CD4-positive, alpha-beta T cell treated with Interleukin-17A for 4 hours (primary cell): ENCODE measurements around the gene AGMO.

ENCODE experiments used
- DNase-seq: peaks from one replicate; pipeline ENCODE4 v3.0.0-alpha.2; 2020; ENCODE audit warnings: mixed read lengths

The AGMO gene

DNA sequence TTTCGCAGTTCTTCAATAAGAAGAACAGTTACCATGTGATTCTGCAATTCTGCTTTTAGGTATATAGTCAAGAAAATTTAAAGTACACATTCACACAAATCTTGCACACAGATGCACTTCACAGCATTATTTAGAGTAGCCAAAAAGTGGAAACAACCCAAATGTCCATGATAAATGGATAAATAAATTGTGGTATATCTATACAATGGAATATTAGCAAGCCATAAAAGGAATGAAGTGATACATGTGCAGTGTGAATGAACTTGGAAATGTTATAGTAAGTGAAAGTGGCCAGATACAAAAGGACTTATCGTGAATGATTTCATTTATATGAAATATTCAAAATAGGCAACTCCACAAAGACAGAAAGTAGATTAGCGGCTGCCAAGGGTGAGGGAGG is 109.1 kb downstream of the AGMO start:
- no peak for DNase-seq

DNA sequence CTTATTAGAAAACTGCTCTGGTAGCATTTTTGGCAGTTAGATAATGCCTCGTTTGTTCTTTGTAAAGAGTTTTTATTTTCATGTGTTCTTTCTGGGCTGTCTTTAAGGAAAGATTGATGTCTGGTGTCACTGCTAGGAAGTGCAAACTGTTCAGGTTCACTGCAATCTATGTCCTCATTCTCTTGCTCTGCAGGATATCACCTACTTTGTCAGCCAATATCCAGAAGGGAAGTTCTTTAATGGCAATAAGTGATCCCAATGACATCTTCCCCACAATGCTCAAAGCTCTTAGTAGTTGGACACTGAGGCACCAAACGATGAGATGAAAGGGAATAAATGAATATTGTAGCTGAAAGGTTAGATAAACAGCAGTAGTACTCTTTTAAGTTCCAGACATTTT is 115.1 kb downstream of the AGMO start:
- DNase-seq = no peak

DNA sequence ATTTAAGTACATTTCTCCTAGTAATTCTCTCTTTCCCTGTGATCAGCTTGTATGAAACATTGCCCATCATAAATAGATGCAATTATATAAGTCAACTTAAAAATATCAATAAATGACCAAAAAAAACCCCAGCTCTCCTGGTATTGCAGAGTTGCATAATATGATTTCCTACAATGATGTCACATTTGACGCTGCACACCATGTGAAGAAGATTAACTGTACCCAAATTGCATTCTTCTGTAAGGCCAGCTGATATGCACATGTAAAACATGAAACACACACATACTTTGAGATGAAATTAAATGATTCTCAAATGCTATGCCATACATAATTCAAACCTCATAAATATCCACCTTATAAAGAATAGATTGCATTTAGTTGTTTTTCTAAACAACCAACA is 115.5 kb downstream of the AGMO start:
- DNase-seq = no peak

DNA sequence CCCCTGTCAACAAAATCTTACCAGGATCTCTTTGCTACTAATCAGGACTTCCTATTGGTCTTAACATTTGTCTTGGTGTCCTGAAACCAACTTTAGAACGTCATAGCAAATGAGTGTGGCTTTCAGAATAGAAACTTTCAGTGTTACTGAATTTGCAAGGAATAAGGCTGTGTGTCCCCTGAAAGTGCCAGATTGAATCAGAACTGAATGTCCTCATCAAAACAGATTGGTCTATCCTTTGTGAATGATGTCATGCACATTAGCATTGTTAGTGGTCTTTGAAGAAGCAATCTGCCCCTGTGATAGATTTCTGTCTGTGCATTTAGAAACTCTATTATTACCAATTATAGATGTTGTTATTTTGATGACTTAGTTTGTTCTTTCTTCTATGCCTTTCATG is 119.9 kb downstream of the AGMO start:
- DNase-seq = no peak

DNA sequence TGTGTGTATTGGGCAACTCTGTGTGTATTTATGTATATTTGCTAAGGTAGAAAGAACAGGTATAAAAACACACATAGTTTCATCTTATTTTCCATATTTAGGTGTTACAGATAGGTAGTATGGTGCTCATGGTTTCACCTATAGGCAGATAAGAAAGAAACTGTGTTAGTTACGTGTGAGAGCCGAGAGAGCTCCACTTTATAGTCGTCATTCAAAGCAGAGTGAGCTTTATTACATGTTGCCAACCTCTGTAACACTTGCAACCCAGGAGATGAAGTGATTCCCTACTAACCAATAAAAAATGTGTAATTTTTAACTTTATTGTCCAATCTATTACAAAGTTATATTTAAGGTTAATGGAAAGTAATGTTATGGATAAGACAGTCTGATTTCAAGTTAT is 121.3 kb downstream of the AGMO start:
- DNase-seq = no peak

DNA sequence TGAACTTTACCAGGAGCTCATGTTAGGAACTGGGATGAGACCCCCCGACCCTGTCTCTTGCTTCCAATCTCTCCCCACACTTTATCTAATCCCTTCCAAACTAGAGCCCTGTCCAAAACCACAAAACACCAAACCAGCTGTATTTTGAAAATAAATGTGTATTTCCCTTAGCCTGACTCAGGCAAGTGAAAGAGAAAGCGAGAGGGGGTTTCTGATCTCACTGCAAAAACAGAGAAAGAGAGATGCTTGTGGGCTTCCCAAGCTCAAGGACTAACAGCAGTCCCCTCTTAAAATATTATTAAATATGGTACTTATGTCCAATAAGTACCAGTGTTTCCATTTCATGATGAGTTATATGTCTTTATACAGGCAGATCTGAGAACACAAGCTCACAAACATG is 122.0 kb downstream of the AGMO start:
- DNase-seq = no peak

DNA sequence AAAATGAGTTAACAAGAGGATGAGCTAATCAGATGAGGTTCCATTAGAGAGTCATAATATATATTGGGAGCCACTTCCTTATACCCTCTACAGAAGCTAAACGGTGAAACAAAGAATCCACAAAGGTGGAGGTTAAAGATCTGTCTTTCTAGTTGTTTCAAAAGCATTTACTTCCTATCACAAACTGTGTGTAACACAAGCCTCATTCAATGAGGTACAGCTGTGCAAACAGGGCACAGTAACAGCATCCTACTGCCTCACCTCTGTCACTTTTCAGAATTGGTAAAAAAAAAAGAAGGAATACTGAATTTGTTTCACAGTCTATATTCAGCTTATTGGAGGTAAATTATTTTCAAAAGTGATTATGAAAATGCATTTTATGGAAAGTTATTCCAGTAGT is 128.7 kb downstream of the AGMO start:
- no peak for DNase-seq

DNA sequence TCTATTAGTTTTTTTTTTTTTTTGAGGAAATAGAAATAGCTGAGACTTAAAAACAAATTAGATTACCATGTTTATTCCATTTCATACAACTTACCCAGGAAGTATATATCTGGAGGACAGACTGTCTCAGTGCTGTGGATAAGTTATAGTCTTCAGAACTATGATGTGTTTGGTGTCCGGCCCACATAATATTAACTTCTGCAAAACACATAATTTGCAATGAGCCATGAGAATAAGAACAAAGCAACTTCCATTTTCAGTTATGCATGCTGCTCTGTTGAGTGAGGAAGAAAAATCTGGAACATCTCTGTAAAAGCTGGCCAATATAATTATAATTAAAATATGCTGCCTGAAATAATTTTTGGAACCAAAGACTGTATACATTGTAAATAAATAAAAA is 130.9 kb downstream of the AGMO start:
- DNase-seq = no peak

DNA sequence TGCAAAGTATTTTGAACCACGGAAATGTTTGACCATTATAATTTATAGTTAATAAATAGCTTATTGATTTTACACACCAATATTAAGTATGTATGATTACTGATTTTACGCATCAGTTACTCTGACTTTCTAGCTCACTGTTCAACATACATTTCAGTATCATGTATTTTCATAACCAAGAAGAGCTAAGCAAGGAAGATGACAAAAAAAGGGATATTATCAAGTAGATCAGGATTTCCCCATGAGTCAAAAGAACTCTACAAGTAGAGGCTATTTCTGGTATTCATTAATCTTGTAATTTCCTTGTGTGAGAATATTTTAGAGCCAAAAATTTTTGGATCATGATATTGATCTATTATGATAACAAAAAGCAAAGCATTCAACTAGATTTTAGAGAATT is 131.6 kb downstream of the AGMO start:
- DNase-seq = no peak

DNA sequence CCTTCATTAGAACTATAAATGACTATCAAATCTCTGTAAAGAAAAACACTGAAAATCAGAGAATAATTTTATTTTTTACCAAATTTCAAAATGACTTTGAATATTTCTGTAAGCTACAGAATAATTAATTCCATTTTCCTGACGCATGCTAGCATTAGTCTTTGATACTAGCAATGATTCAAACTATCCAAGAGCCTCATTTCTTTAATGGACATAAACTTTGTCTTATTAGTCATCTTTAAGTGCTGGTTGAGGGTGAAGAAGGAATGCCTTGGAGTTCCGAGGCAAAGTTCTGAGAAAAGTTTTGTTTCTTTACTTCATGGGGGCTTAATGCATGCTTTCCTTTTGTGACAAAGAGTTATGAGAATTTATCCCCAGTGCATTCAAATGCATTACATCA is 137.3 kb downstream of the AGMO start:
- DNase-seq = no peak

DNA sequence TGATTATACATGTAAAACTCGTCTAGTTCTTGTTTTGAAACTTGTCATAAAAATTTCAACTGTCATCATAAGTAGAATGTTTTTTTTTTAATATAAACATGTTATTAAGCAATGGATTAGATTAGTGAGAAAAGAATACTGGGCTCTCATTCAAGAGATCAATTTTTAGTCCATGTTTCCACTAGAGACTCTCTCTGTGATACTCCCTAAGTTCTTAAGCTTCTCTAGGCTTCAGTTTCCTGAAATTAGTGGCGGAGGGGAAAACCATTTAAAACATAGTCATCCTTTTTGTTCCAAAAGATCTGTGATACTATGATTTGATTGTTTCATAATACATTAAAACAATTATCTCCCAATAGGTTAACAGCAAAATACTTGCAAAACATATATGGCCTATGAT is 142.2 kb downstream of the AGMO start:
- no peak for DNase-seq

DNA sequence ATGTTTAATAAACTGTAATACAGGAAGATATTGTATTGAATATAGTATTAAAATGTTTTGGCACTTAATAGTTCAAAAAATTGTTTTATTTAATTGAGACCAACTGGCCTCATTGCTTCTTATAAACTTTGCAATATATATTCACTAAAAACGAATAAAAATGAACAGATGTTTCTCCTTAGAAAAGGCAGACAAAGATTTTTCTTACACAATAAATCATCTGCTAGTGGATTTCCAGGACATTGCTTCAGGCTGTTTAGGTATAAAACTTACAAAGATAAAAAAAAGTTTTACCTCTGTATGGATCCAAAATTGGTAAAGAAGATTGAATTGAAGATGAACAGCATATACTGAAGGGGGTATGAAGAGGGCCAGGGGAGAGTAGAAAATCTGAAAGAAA is 143.6 kb downstream of the AGMO start:
- DNase-seq = no peak

DNA sequence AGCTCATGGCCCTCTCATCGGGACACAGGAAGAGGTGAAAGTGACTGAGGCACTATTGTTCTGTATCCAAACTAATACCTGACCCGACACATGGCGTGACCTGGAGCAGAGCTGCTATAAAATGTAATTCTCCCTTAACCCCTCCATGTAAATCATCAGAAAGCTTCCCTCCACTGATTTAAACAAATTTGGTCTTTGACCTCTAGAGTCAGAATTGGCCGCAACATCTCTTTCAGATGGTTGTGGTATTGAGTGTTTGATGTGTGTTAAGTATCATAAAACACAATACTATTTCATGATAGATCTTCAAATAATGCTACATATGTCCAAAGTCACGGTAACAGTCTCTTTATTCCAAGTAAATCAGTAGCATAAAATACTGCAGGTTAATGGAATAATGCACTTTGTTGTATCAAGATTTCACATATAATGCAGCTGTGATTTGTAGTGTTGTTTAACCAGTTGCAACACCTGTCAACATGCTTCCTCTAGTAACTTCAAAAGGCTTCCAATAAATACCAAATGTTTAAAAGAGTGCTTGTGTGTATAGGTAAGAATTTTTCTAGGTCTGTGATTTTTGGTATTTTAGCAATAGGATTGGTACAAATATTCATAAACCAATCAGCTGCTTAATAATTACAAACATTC is 144.3 kb downstream of the AGMO start:
- no peak for DNase-seq

DNA sequence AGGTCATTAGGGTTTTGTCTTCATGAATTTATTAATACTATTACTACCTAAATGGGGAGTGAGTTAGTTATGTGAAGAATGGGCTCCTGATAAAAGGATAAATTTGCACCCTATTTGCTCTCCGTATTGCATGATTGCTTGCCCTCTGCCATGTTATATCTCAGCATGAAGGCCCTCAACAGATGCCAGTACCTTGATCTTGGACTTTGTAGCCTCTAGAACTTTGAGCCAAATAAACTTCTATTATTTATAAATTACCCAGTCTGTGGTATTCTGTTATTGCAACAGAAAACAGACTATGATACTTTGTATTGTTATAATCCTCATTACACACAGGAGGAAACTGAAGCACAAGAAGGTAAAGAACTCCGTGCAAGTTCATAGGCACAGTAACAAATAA is 150.8 kb downstream of the AGMO start:
- no peak for DNase-seq

DNA sequence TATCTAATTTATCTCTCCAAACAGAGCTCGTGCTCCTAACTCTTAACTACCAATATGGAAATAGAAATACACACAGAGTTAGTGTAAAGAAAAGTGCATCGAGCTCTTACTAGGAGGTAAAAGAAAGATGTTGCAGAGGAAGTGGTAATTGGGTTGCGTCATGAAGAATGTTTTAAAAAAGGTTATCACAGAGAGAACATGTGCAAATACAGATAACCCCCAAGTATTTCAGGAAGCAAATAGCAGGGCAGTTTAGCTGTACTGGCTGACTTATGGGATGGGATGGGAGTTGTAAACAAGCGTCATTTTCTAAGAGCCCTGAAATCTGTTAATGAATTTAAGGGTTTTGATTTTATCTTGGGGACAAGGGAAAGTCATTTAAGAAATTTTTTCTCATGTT is 153.9 kb downstream of the AGMO start:
- DNase-seq = no peak

DNA sequence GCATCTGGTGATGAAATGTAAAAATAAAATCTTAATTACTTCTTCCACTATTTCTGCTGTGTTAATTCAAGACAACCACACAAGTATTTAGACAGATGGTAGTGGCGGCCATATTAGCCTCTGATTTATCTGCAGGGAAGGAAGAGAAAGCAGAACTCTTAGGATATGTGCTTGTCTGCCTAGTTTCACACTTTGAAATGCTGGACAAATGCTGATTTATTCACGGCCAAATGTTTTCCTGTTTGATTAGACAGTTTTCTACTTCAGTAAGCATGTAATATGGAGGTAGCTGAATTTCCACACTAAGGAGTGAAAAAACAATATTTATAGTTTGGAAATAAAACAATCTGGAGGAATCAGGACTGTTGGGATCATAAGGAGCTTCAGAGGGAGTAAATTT is 158.1 kb downstream of the AGMO start:
- DNase-seq = no peak

DNA sequence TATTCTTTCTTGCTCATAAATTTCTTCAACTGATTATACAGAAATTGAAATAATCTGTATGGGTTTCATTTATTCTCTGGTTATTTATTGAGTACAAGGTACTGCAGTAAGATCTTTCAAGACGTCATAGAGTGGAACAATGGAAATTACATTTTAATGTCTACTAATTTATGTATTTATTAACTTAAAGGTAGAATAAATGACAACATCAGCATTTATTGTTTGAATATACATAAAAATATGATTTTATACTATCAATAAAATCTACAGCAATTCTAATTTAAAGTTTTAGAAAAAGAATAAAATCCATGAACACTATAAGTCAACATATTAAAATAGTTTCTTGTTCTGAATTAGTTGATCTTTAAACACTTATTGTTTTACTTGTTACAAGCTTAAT is 158.5 kb downstream of the AGMO start:
- no peak for DNase-seq

DNA sequence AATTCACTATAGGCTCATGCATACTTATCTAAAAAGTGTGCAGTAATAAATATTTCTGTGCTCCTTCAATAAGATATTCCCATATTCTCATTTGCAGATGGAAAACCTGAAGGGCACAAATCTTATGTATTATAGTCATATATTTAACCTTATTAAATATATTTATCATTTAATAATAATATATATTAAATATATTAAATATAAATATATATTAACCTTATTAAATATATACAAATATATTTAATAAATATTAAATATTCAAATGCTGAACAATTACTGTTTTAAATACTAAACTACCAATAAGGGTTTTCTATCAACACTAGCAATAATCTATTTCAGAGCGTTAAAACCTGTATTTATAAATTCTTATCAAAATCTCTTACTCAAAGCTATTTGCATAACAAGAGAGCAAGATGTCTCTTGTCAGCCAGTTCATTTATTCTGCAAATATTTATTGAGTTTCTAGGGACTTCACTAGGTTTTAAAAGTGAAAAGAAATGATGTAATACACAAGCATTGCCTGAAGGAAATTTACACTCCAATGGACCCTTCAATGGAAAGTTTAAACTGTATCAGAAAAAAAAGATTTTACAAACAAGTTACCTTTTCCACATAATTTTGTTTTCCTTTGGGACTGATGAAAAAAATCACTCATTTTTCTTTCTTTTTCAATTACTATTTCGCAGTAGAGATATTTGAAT is 159.2 kb downstream of the AGMO start:
- DNase-seq = no peak

DNA sequence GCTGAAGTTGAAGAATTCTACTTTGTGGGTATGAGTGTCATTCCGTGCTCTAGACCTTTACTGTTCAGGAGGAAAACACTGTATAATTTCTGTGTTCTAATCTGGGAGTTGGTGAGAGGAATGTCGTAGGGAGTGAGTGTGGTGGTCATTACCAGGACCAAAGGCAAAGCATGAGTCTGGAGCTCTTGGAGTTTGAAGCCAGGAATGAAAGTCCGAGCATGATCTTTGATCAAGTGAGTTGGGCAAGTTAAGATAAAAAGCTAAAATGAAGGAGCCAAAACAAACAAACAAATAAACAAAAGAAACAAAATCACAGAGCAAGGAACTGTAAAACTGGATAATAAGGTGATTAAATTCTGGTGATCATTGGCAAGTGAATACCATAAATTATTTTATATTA is 161.4 kb downstream of the AGMO start:
- DNase-seq = no peak

DNA sequence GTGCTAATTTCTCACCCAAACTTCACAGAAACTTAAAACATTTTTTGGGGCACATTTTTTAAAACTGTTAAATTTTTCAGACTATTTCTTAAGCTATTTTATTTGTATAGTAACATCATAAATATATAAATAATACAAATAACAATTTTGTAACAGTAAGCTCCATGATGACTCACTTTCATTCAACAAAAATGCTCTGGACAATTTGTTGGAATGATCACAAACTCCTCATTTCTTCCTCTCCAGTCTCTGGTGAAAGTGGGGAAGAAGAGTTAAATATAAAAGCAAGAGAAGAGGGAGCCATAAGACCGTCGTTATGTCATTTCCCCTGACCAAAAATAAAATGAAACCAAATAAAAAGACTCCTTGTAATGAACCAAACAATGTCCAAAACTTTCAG is 162.4 kb downstream of the AGMO start:
- no peak for DNase-seq

DNA sequence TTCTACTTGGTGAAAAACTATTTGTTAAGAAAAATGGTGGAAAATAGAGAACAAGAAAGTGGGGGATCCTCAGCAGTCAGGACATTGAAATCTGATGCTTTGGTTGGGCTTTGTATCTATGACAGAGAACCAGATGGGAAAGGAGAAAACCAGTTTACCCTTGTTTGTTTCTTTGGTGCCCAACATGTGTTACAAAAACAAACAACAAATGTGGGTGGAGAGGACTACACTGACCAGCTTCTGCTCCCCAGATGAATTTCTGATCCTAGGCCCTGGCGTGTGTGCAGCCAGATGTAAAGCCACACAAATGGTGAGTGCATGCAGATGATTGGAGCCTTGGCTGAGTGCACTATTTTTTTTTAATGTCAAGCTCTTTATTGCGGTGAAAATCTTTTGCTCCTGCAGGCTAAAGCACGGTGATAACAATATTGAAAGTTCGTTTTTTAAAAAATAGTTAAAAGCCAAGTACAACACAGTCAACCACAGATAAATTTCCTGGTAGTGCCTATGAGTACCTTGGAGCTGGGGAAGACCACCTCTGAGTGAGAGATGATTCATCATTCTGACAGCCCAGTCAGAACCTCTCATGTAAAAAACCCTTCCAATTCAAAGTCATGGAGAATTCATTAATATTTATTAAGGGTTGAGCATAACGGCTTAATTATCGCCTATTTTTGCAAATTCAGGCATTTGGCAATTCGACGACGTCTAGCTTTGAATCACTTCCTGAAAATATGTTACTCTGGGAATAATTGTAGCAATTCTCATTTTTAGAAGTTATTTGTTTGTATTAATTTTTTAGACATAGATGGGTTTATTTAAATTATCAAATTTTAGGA is 163.7 kb downstream of the AGMO start:
- DNase-seq = no peak

DNA sequence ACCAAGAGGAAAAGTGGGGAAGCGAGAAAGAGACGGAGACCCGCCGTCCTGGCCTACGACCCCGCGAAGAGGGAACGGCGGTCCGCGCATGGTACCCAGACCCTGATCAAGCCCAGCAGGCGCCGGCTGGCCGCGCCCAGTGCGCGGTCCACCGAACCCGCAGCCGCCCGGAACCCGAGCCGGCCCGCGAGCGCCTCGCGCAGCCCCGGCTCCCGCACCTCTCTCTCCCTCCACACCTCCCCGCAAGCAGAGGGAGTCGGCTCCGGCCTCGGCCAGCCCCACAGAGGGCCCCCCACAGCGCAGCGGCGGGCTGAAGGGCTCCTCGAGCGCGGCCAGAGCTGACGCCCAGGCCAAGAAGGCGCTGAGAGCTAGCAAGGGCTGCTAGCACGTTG is 164.7 kb downstream of the AGMO start:
- no peak for DNase-seq

DNA sequence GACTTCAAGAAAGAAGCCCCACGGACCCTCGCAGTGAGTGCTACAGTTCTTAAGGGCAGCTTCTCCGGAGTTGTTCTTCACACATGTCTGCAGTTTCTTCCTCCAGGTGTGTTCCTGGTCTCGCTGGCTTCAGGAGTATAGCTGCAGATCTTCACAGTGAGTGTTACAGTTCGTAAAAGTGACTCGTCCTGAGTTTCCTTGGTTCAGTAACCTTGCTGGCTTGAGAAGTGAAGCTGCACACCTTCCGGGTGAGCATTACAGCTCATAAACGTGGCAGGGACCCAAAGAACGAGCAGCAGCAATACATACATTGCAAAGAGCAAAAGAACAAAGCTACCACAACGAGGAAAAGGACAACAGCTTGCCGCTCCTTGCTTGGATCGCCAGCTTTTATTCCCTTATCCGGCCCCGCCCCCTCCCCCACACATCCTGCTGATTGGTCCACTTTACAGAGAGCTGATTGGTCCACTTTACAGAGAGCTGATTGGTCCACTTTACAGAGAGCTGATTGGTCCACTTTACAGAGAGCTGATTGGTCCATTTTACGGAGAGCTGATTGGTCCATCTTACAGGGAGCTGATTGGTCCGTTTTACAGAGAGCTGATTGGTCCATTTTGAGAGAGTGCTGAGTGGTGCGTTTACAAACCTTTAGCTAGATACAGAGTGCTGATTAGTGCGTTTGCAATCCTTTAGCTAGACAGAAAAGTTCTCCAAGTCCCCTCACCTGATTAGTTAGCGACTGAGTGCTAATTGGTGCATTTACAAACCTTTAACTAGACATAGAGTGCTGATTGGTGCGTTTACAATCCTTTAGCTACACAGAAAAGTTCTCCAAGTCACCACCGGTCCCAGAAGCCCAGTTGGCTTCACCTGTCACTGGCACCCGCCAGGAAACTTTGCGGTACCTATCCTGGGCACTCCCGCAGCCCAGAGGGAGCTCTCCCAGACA is 165.3 kb downstream of the AGMO start:
- no peak for DNase-seq
